HUES6 (cell line): ENCODE results near the gene RTL9.
A peak's percentile ranks its signal among the peaks of the same experiment; 100 is the strongest.
"Not testable (repeated sequence)": the region's sequence is repeated elsewhere in the genome, so short reads cannot be mapped to it uniquely, and the experiment has no call there.

Experiments used
- H3K27ac ChIP-seq: 2 replicates; pipeline ENCODE4 v1.7.0; 2013; ENCODE audit warnings: low read depth, mild to moderate bottlenecking, low read length, inconsistent platforms
- H3K27me3 ChIP-seq: 2 replicates; pipeline ENCODE4 v1.6.1; 2013; ENCODE audit warnings: low read length; ENCODE audit not compliant: control insufficient read depth, insufficient read depth
- H3K36me3 ChIP-seq: 2 replicates; pipeline ENCODE4 v1.6.1; 2013; ENCODE audit warnings: low read length; ENCODE audit not compliant: control insufficient read depth, insufficient read depth
- H3K4me1 ChIP-seq: 2 replicates; pipeline ENCODE4 v1.6.1; 2013; ENCODE audit warnings: low read length; ENCODE audit not compliant: control insufficient read depth, insufficient read depth
- H3K4me3 ChIP-seq: 2 replicates; pipeline ENCODE4 v1.5.1; 2013; ENCODE audit warnings: low read depth, low read length
- H3K9ac ChIP-seq: one replicate; pipeline ENCODE4 v1.6.1; 2013; ENCODE audit warnings: mild to moderate bottlenecking, low read length
- H3K9me3 ChIP-seq: 2 replicates; pipeline ENCODE4 v1.6.1; 2013; ENCODE audit warnings: low read depth, low read length; ENCODE audit not compliant: control insufficient read depth, insufficient read depth

Gene RTL9

GRCh38 chrX:110320381-110320987 lies 38.2 kb upstream of the RTL9 start:
- Histone ChIP-seq H3K9ac (no peak overlapping the region), H3K36me3 (no peaks in the 10 kb centered on the region), H3K4me3 (no peak overlapping the region), H3K27ac (peak overlapping the region; percentile 32; the same call in 1 of the 2 replicates), H3K9me3 (no peaks in the 10 kb centered on the region), H3K4me1 (peaks cover 50% of the 10 kb centered on the region), H3K27me3 (peaks cover 22% of the 10 kb centered on the region)

GRCh38 chrX:110321081-110321480 lies 37.6 kb upstream of the RTL9 start:
- H3K9ac ChIP-seq = no peak overlapping the region
- peak overlapping the region; percentile 32; the same call in 1 of the 2 replicates for H3K27ac ChIP-seq
- H3K36me3 ChIP-seq = no peaks in the 10 kb centered on the region
- peaks cover 22% of the 10 kb centered on the region for H3K27me3 ChIP-seq
- H3K4me1 ChIP-seq = peaks cover 44% of the 10 kb centered on the region
- no peaks in the 10 kb centered on the region for H3K9me3 ChIP-seq
- no peak overlapping the region for H3K4me3 ChIP-seq

GRCh38 chrX:110321670-110322069 lies 37.0 kb upstream of the RTL9 start:
- Histone ChIP-seq H3K27ac (no peak overlapping the region), H3K27me3 (peaks cover 22% of the 10 kb centered on the region), H3K9me3 (no peaks in the 10 kb centered on the region), H3K36me3 (no peaks in the 10 kb centered on the region), H3K4me1 (peaks cover 38% of the 10 kb centered on the region), H3K4me3 (no peak overlapping the region), H3K9ac (no peak overlapping the region)

GRCh38 chrX:110322603-110323002 lies 36.0 kb upstream of the RTL9 start:
- Histone ChIP-seq H3K27ac (no peak overlapping the region), H3K27me3 (peaks cover 22% of the 10 kb centered on the region), H3K4me3 (no peak overlapping the region), H3K4me1 (peaks cover 37% of the 10 kb centered on the region), H3K9ac (no peak overlapping the region), H3K36me3 (no peaks in the 10 kb centered on the region), H3K9me3 (no peaks in the 10 kb centered on the region)

DNA sequence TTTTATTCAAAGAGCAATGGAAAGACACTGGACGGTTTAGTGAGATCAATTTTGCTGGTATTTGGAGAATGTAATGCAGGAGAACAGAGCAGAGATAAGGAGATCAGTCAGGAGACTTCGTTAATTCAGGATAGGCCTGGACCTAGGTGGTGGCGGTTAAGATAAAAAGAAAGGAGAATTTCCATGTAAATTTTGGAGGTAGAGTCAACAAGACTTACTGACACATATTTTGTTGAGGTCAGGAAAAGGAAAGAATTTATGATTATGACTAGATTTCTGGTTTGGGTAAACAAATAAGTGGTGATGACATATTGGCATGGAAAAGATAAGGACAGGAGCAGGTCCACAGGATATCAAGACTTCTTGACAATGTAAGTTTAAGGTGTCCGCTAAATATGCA lies 31.9 kb upstream of the RTL9 start:
- Histone ChIP-seq H3K4me1 (peaks cover 9% of the 10 kb centered on the region; the same call in 1 of the 2 replicates), H3K27ac (no peak overlapping the region), H3K27me3 (peaks cover 4% of the 10 kb centered on the region; the same call in 1 of the 2 replicates), H3K9me3 (no peaks in the 10 kb centered on the region), H3K36me3 (no peaks in the 10 kb centered on the region), H3K4me3 (no peak overlapping the region), H3K9ac (no peak overlapping the region)

DNA sequence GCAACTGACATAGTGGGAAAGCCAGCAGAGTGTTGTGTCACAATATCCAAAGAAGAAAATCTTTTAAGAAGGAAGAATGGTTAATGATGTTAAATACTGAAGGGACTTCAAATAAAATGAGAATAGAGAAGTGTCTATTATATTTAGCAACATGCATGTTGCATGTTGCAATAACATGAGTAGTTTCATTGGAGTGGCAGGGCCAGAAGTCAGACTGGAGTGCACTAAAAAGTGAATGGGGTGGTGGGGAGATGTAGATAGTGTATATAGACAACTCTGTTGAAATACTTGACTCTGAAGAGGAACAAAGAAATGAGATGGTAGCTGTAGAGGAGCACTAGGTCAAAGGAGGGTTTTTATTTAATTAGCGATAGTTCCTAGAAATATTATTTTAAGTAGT lies 31.3 kb upstream of the RTL9 start:
- Histone ChIP-seq H3K27me3 (peaks cover 4% of the 10 kb centered on the region; the same call in 1 of the 2 replicates), H3K27ac (no peak overlapping the region), H3K36me3 (no peaks in the 10 kb centered on the region), H3K4me1 (peaks cover 4% of the 10 kb centered on the region; the same call in 1 of the 2 replicates), H3K9ac (no peak overlapping the region), H3K4me3 (no peak overlapping the region), H3K9me3 (no peaks in the 10 kb centered on the region)

DNA sequence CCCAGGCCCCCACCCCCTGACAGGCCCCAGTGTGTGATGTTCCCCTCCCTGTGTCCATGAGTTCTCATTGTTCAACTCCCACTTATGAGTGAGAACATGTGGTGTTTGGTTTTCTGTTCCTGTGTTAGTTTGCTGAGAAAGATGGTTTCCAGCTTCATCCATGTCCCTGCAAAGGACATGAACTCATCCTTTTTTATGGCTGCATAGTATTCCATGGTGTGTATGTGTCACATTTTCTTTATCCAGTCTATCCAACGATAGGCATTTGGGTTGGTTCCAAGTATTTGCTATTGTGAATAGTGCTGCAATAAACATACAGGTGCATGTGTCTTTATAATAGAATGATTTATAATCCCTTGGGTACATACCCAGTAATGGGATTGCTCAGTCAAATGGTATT lies 30.0 kb upstream of the RTL9 start:
- H3K4me3 ChIP-seq, H3K27me3 ChIP-seq, H3K4me1 ChIP-seq, H3K9me3 ChIP-seq, H3K9ac ChIP-seq, H3K36me3 ChIP-seq, H3K27ac ChIP-seq: not testable (repeated sequence)

- no peak overlapping the region for H3K9ac ChIP-seq
- H3K4me3 ChIP-seq = no peak overlapping the region
- no peaks in the 10 kb centered on the region for H3K36me3 ChIP-seq
- H3K27ac ChIP-seq = no peak overlapping the region
- no peaks in the 10 kb centered on the region for H3K9me3 ChIP-seq
- peaks cover 7% of the 10 kb centered on the region; the same call in 1 of the 2 replicates for H3K27me3 ChIP-seq
- H3K4me1 ChIP-seq = no peaks in the 10 kb centered on the region
Measured at GRCh38 chrX:110331444-110332030, 27.1 kb upstream of the RTL9 start.

- H3K4me1 ChIP-seq, H3K4me3 ChIP-seq, H3K9ac ChIP-seq, H3K9me3 ChIP-seq, H3K27ac ChIP-seq, H3K36me3 ChIP-seq, H3K27me3 ChIP-seq: not testable (repeated sequence)
Measured at GRCh38 chrX:110333458-110333857, 25.2 kb upstream of the RTL9 start.

DNA sequence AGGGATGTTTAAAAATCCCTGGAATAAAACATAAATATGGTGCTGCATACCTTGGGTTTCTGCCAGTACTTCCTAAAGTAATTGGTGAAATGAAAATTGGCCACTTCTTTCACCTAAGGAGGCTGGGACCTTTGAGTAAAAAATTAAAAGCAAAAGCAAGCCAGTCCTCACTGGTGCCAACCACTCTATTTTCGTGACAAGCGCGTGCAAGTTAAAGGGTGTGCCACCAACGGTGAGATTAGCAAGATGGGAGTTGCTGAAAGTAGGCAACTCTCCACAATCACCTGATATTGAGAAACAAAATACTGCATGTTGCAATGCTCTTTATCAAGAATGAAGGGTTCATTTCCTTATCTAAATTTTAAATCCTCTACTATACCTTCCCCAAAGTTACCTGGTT lies 19.7 kb upstream of the RTL9 start:
- Histone ChIP-seq H3K4me1 (no peaks in the 10 kb centered on the region), H3K27ac (no peak overlapping the region), H3K4me3 (no peak overlapping the region), H3K36me3 (no peaks in the 10 kb centered on the region), H3K9ac (no peak overlapping the region), H3K27me3 (peaks cover 7% of the 10 kb centered on the region; the same call in 1 of the 2 replicates), H3K9me3 (no peaks in the 10 kb centered on the region)

- Histone ChIP-seq H3K27me3 (no peaks in the 10 kb centered on the region; the same call in 1 of the 2 replicates), H3K9ac (no peak overlapping the region), H3K4me3 (no peak overlapping the region), H3K27ac (no peak overlapping the region), H3K36me3 (no peaks in the 10 kb centered on the region), H3K4me1 (no peaks in the 10 kb centered on the region), H3K9me3 (no peaks in the 10 kb centered on the region)
Measured at GRCh38 chrX:110341189-110342035, 17.2 kb upstream of the RTL9 start.
